ENCODE measurements around the gene ALG6.
A peak's percentile ranks its signal among the peaks of the same experiment; 100 is the strongest.

Gene ALG6

GRCh38 chr1:63367215-63368103, at the start of gene ALG6:
Gene ALG6 (plus strand): TSS chr1:63367627. CDS start chr1:63370978, 3,351 bp downstream.
- TF ChIP-seq CTCF (IDR thresholded peaks at IDR 0.05; ENCODE audit: insufficient read depth, missing control alignments), result no peak
- FAIRE-seq (no peak), DNase-seq (ENCODE audit: insufficient read length, low spot score) (peak; percentile 80)

DNA sequence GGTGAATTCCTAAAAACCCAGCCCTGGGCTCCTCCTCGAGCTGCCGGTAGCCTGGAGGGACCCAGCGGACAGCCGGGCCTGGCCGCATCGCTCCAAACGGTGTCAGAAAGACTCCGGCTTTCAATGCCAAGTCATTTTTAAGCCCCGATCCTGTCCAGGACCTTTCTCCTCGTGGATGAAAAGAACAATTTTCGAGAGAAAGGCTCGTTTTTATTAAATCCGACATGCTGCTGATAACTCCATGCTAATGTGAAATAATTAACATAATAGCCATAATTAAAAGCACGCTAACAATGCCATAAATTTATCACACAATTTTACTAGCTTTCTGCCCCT, 49.6 kb upstream of the ALG6 start:
- FAIRE-seq (no peak), DNase-seq (ENCODE audit: insufficient read length, low spot score) (no peak)
- no peak for TF ChIP-seq CTCF (IDR thresholded peaks at IDR 0.05; ENCODE audit: insufficient read depth, missing control alignments)

GRCh38 chr1:63318201-63318979, 49.0 kb upstream of the ALG6 start:
- DNase-seq (ENCODE audit: insufficient read length, low spot score) (no peak), FAIRE-seq (no peak)

GRCh38 chr1:63319046-63320021, 48.1 kb upstream of the ALG6 start:
- DNase-seq (ENCODE audit: insufficient read length, low spot score), result no peak
- TF ChIP-seq CTCF (IDR thresholded peaks at IDR 0.05; ENCODE audit: insufficient read depth, missing control alignments), result no peak
- FAIRE-seq, result no peak

More at GRCh38 chr1:63318201-63318979, 49.0 kb upstream of the ALG6 start:
- TF ChIP-seq CTCF (IDR thresholded peaks at IDR 0.05; ENCODE audit: insufficient read depth, missing control alignments), result no peak

DNA sequence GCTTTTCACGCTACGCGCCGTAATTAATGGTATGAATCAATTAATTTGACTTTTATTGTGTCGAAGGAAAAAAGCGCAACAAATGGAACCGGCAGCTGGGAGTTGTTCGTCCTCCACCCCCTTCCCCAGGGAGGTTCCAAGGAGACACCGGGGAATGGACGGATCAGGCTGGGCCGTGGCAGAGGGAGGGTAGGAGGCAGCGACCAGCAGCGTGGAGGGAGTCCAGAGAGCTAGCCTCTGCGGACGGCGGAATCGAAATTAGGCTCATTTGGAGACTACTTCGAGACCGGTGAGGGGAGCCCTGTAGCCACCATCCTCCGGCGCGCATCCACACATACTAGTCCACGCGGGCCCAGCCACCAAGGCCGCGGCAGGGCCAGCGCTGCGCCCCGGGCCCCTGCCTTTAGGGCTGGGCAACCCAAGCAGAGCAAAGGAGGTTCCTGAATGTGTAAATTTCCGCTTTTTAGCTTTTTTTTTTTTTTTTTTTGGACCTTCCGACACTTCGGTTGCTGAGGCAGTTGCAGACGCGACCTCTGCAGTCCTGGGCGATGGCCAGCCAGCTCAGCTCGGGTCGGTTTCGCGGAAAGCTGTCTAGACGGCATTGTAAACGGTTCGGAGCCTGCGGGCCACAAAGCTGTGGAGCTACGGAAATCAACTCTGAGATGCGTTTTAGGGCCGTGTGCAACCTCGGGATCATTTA, 47.3 kb upstream of the ALG6 start:
- DNase-seq (ENCODE audit: insufficient read length, low spot score) (no peak), FAIRE-seq (no peak)
- TF ChIP-seq CTCF (IDR thresholded peaks at IDR 0.05; ENCODE audit: insufficient read depth, missing control alignments), result no peak

- no peak for FAIRE-seq
- no peak for DNase-seq (ENCODE audit: insufficient read length, low spot score)
- no peak for TF ChIP-seq CTCF (IDR thresholded peaks at IDR 0.05; ENCODE audit: insufficient read depth, missing control alignments)
These were observed 46.2 kb upstream of the ALG6 start for GRCh38 chr1:63321066-63321784.

Measured in D721Med (cell line).